Heart right ventricle (tissue), 16 donors: ENCODE results near the gene YPEL3. TPM values are rescaled to one million over a fixed set of nuclear protein-coding genes. Genes with fewer than 3 reads are reported as not detected.

Experiments
- ATAC-seq, 8 donors: fragments of 200-7000 bp; cut with Tn5 transposase; one replicate each; pipeline ENCODE4 v1.9.1; 2020; ENCODE audit warnings: mild to moderate bottlenecking in 8 of 8, moderate library complexity in 8 of 8, moderate number of reproducible peaks in 1 of 8
- DNase-seq, 2 donors: peaks; one replicate each; pipeline ENCODE4 v3.0.0-alpha.2; 2020
- H3K27ac ChIP-seq, 10 donors: fragments of 200-600 bp; sonication (generic) in 2 of 10; one replicate each; pipeline versions ENCODE4 v1.5.0 to v1.8.0; 2020 to 2022; ENCODE audit warnings: mild to moderate bottlenecking in 3 of 10
- H3K27me3 ChIP-seq, 7 donors: fragments of 200-600 bp; one replicate each; pipeline ENCODE4 v1.8.0; 2021 to 2022; ENCODE audit warnings: mild to moderate bottlenecking in 2 of 7
- H3K36me3 ChIP-seq, 9 donors: fragments of 200-600 bp; sonication (generic) in 1 of 9; one replicate each; pipeline versions ENCODE4 v1.5.0 to v1.8.0; 2020 to 2022; ENCODE audit warnings: mild to moderate bottlenecking in 2 of 9
- H3K4me1 ChIP-seq, 9 donors: fragments of 200-600 bp; sonication (generic) in 1 of 9; one replicate each; pipeline versions ENCODE4 v1.5.0 to v1.8.0; 2020 to 2022; ENCODE audit warnings: mild to moderate bottlenecking in 4 of 9
- H3K4me3 ChIP-seq, 10 donors: fragments of 200-600 bp; sonication (generic) in 2 of 10; one replicate each; pipeline versions ENCODE4 v1.5.0 to v1.8.0; 2020 to 2022; ENCODE audit warnings: mild to moderate bottlenecking in 7 of 10, moderate library complexity in 2 of 10
- H3K9me3 ChIP-seq, 11 donors: fragments of 200-600 bp in 10 of 11; sonication (generic) in 2 of 11; one replicate each; pipeline versions ENCODE4 v1.5.0 to v1.8.0; 2013 to 2022; ENCODE audit warnings: mild to moderate bottlenecking in 2 of 11, control low read depth in 1 of 11, moderate library complexity in 1 of 11
- CTCF ChIP-seq, 9 donors: fragments of 200-600 bp; sonication (generic) in 2 of 9; IDR thresholded peaks; one replicate each; pipeline versions ENCODE4 v1.5.0 to v1.8.0; 2021 to 2022; ENCODE audit warnings: antibody characterized with exemption in 9 of 9, mild to moderate bottlenecking in 5 of 9, moderate library complexity in 1 of 9
- WGBS, 2 donors: extraction: QIAGEN DNeasy Blood & Tissue Kit; methylation state at CpG; one replicate each; pipeline ENCODE4 v1.1.7; 2013; ENCODE audit warnings: inconsistent platforms in 1 of 2; 5-methylcytosine and 5-hydroxymethylcytosine counted together
- intact Hi-C, 10 donors: fragments of 100-400 bp; cut with DNase I; formaldehyde crosslinking; loops; one replicate each; pipeline versions ENCODE4 v1.11.1 to v1.14.2; 2022
- polyA plus RNA-seq, 2 donors: library from polyadenylated mRNA; stranded (reverse); fragments of 200-250 nt; gene quantifications; one replicate each; pipeline ENCODE4 v1.2.3, GENCODE V29; 2013
- total RNA-seq, 10 donors: library from RNA; stranded (reverse); fragmentation: NEBNext Ultra II Directional in 3 of 10; extraction: Animal tissue kit (Norgen Biotek cat#: 25700) in 3 of 10; gene quantifications; one replicate each; pipeline versions ENCODE4 v1.2.1 to v1.2.4, GENCODE V29; 2021 to 2023
- donor health status: Arrhythmogenic right ventricular cardiomyopathy.
- donor health status: ischemic (EF 13 %, LVEDD 7.1; RV severe dilation, severe dysfunction).
- donor health status: healthy with polysubstance abuse.
- donor health status: DM: no; HTN: yes; CAD: no.
- donor health status: DM: no; HTN: no; CAD: no.
- donor health status: ischemic (EF 25% LVEDD 6.9; RV normal size, moderate dysfunction).
- donor health status: ischemic (EF 25% LVEDD 5.7; RV mildly dilated, moderate dysfunction).
- donor health status: healthy.
- donor health status: DM: yes; HTN: yes; CAD: no.
- donor health status: Ischemic cardiomyopathy.
- donor health status: ischemic (EF 35%, LVEDD 5.7; RV mildly dilated, moderate dysfunction).
- donor health status: nonischemic (EF 11% LVEDD 7.7; RV severe dilation, severe dysfunction).
- donor health status: DM: yes; HTN: yes; CAD: no.
- donor health status: PGD.
- donor health status: ischemic (EF 29% LVEDD 5.4; RV normal size, mild dysfunction).
- donor health status: nonischemic (EF 23%, LVEDD 6.1; RV moderate dilation, normal function).

The YPEL3 gene
- total and polyA plus RNA-seq, 12 donors: 31.5 to 203 (median 46.6) TPM

GRCh38 chr16:30092373-30093010, 3.5 kb downstream of the YPEL3 start:
- intact Hi-C loops: loop anchor here in 4 of 10 donors (2.0 to 10.0 kb wide), 2 partner anchors 28 to 312 kb away; partner anchors contain the start of genes ZNF771 (in 3 of the 4) and ALDOA (in 1 of the 4)
- peak; percentile 82 to 88 for DNase-seq
- H3K27ac ChIP-seq: peak overlapping the region; percentile 39 to 95 (median 88)
- TF ChIP-seq CTCF (IDR thresholded peaks at IDR 0.05): peak; percentile 39 to 83 (median 70)
- peak overlapping the region in 9 of 10 donors; percentile 39 to 65 (median 58) for H3K4me3 ChIP-seq
- peaks cover 0 to 23% (median 13%) of the 10 kb centered on the region in 9 donors for H3K36me3 ChIP-seq
- no peaks in the 10 kb centered on the region for H3K27me3 ChIP-seq
- H3K4me1 ChIP-seq: peaks cover 7 to 70% (median 45%) of the 10 kb centered on the region in 9 donors
- peaks cover 0 to 12% (median 7%) of the 10 kb centered on the region in 11 donors for H3K9me3 ChIP-seq
- WGBS, 2 donors: 9 to 13% methylated on average over 22 of the region's 22 CpGs
- peak; percentile 46 to 82 (median 70) for ATAC-seq

GRCh38 chr16:30091474-30092372, 4.3 kb downstream of the YPEL3 start, which contains the start of gene TBX6:
Gene TBX6, minus strand, starts transcription at chr16:30091924. Its CDS starts 731 bp downstream, at chr16:30091193.
- DNase-seq: peak; percentile 92 to 95
- intact Hi-C loops: loop anchor here in 4 of 10 donors (2.0 to 10.0 kb wide), 2 partner anchors 27 to 313 kb away; partner anchors contain the start of genes ZNF771 (in 3 of the 4) and ALDOA (in 1 of the 4)
- peak; percentile 68 to 95 (median 79) for TF ChIP-seq CTCF (IDR thresholded peaks at IDR 0.05)
- Histone ChIP-seq H3K4me1 (peaks cover 7 to 78% (median 45%) of the 10 kb centered on the region in 9 donors), H3K27ac (peak within 1 kb of the TSS; percentile 39 to 95 (median 88)), H3K9me3 (peaks cover 0 to 5% (median under 1%) of the 10 kb centered on the region in 11 donors), H3K4me3 (peak within 1 kb of the TSS; percentile 39 to 65 (median 56)), H3K36me3 (peaks cover 0 to 23% (median 13%) of the 10 kb centered on the region in 9 donors), H3K27me3 (no peaks in the 10 kb centered on the region)
- WGBS, 2 donors: 0 to 1% methylated on average over 75 to 76 of the region's 76 CpGs
- ATAC-seq: peak; percentile 90 to 94 (median 92)

DNA sequence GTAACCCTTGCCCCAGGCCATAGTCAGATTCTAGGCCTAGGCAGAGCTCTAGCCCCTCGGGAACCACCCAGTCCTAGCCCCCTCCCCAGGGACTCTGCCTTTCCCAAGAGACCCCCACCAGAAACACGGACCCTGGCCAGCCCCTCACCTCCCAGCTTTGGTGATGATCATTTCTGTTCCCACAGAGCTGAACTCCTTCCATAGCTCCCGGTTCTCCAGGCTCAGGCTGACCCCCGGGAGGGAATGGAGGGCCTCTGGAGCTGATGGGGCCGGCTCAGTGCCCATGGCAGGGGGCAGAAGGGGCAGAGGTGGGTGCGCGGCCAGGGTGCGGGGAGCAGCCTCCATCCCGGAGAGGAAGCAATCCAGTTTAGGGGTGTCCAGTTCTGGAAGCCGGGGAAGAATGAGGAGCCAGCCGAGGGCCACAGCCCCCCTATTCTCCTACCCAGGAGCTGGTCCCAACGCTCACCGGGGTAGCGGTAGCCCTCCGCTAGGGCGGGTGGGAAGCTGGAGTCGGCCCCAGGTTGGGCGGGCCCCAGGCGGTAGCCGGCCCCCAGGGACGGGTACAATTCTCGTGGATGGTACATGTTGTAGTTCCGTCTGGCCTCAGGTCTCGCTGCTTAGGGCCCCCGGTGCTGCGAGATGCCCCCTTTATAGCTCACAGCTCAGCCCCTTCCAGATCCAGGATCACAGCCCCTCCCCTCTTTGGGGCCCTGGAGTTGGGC, 5.2 kb downstream of the YPEL3 start:
- no peak for TF ChIP-seq CTCF (IDR thresholded peaks at IDR 0.05)
- intact Hi-C loops: loop anchor here in 3 of 10 donors (10.0 kb wide), 1 partner anchor 314 kb away; the partner anchor contains the start of gene ZNF771 (in 3 of the 3)
- H3K27me3 ChIP-seq: no peaks in the 10 kb centered on the region
- H3K9me3 ChIP-seq: no peaks in the 10 kb centered on the region
- H3K27ac ChIP-seq: peak overlapping the region in 9 of 10 donors; percentile 81 to 95 (median 89)
- peak overlapping the region in 9 of 10 donors; percentile 39 to 65 (median 58) for H3K4me3 ChIP-seq
- H3K4me1 ChIP-seq: peaks cover 7 to 80% (median 45%) of the 10 kb centered on the region in 9 donors
- H3K36me3 ChIP-seq: peaks cover 0 to 29% (median 13%) of the 10 kb centered on the region in 9 donors
- ATAC-seq (no peak), DNase-seq (no peak)
- WGBS, 2 donors: 68 to 72% methylated on average over 26 of the region's 26 CpGs
